ENCODE measurements around the gene DKKL1.

DKKL1 gene

GRCh38 chr19:49396738-49397505 is 33.2 kb downstream of the DKKL1 start:
- no peak for DNase-seq

GRCh38 chr19:49398001-49398615 is 34.4 kb downstream of the DKKL1 start:
- no peak for DNase-seq

GRCh38 chr19:49398931-49399330 is 35.3 kb downstream of the DKKL1 start:
- no peak for DNase-seq

GRCh38 chr19:49400029-49400428 is 36.4 kb downstream of the DKKL1 start:
- DNase-seq = no peak

GRCh38 chr19:49403404-49404187 is 39.9 kb downstream of the DKKL1 start:
- peak; percentile 49 to 75 for DNase-seq

- DNase-seq = no peak
These were observed 43.4 kb downstream of the DKKL1 start for GRCh38 chr19:49407079-49407478.

GRCh38 chr19:49407482-49408015 is 43.9 kb downstream of the DKKL1 start:
- DNase-seq = no peak

- DNase-seq = no peak
These were observed 45.3 kb downstream of the DKKL1 start for GRCh38 chr19:49408816-49409440.

- DNase-seq = no peak
These were observed 45.9 kb downstream of the DKKL1 start for GRCh38 chr19:49409441-49410029.

GRCh38 chr19:49411681-49412326 is 48.1 kb downstream of the DKKL1 start:
- DNase-seq = no peak

GRCh38 chr19:49413348-49413747 is 49.7 kb downstream of the DKKL1 start:
- DNase-seq = no peak

GRCh38 chr19:49414256-49414655 is 50.6 kb downstream of the DKKL1 start:
- no peak for DNase-seq

GRCh38 chr19:49415102-49415809 is 51.6 kb downstream of the DKKL1 start:
- DNase-seq = no peak

- DNase-seq = no peak
These were observed 52.1 kb downstream of the DKKL1 start for GRCh38 chr19:49415810-49416200.

- DNase-seq = no peak
These were observed 53.4 kb downstream of the DKKL1 start for GRCh38 chr19:49417088-49417487.

- no peak for DNase-seq
These were observed 54.8 kb downstream of the DKKL1 start for GRCh38 chr19:49418511-49418910.

GRCh38 chr19:49419173-49419572 is 55.5 kb downstream of the DKKL1 start:
- DNase-seq = no peak

GRCh38 chr19:49420227-49420626 is 56.5 kb downstream of the DKKL1 start:
- no peak for DNase-seq

GRCh38 chr19:49421039-49421877 is 57.6 kb downstream of the DKKL1 start:
- DNase-seq = peak; percentile 29 to 49

GRCh38 chr19:49421878-49422202 is 58.2 kb downstream of the DKKL1 start:
- no peak for DNase-seq

Data from NCI-H2081 (cell line).